BE2C (cell line): ENCODE data around the gene DNAJC17.

Experiments
- DNase-seq: peaks from one replicate; pipeline ENCODE4 v3.0.0-alpha.2; 2020
- H3K27me3 ChIP-seq: fragments of 250-450 bp; sonication (Bioruptor Pico); 2 replicates; pipeline ENCODE4 v1.5.1; 2020; ENCODE audit warnings: mild to moderate bottlenecking
- H3K36me3 ChIP-seq: fragments of 250-450 bp; sonication (Bioruptor Pico); 2 replicates; pipeline ENCODE4 v1.5.1; 2020; ENCODE audit warnings: mild to moderate bottlenecking
- H3K4me1 ChIP-seq: fragments of 250-450 bp; sonication (Bioruptor Pico); 2 replicates; pipeline ENCODE4 v1.5.1; 2020
- H3K4me3 ChIP-seq: 2 replicates; pipeline ENCODE4 v1.5.1; 2011; ENCODE audit warnings: low read depth, low read length
- H3K9me3 ChIP-seq: fragments of 250-450 bp; sonication (Bioruptor Pico); 2 replicates; pipeline ENCODE4 v1.5.1; 2020
- TF ChIP-seq, protein P1 (sequence below): IDR thresholded peaks from 2 replicates; pipeline ENCODE4 v1.5.1; 2012; ENCODE audit warnings: mild to moderate bottlenecking, low read depth, low read length

The DNAJC17 gene

DNA sequence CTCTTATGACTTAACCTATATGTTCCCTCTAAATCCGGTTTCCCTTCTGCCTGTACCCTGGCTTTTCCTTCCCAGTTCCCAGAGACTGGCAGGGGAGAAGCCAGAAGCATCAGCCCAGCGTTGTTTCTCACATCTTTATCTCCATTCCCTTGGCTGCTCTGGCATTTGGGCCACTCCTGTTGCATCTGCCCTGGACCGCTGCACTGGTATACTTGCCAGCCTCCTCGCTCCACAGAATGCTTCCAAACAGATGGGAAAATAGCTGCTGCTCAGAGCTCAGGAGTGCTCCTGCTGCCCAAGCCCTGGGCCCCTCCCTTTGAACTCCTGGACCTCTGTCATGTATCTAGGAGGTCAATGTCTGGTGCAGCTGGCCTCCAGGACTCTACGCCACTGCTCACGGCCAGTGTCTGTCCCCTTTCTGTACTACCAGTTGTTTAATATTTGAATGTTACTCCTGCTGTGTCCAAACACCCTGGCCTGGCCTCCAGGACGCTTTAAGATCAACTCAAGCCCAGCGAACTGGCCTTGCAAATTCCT, 43.4 kb upstream of the DNAJC17 start:
- Histone ChIP-seq H3K4me1 (peaks cover 4% of the 10 kb centered on the region; the same call in 1 of the 2 replicates), H3K27me3 (no peaks in the 10 kb centered on the region), H3K36me3 (no peaks in the 10 kb centered on the region), H3K4me3 (no peak overlapping the region), H3K9me3 (no peaks in the 10 kb centered on the region)
- TF ChIP-seq, protein P1, sequence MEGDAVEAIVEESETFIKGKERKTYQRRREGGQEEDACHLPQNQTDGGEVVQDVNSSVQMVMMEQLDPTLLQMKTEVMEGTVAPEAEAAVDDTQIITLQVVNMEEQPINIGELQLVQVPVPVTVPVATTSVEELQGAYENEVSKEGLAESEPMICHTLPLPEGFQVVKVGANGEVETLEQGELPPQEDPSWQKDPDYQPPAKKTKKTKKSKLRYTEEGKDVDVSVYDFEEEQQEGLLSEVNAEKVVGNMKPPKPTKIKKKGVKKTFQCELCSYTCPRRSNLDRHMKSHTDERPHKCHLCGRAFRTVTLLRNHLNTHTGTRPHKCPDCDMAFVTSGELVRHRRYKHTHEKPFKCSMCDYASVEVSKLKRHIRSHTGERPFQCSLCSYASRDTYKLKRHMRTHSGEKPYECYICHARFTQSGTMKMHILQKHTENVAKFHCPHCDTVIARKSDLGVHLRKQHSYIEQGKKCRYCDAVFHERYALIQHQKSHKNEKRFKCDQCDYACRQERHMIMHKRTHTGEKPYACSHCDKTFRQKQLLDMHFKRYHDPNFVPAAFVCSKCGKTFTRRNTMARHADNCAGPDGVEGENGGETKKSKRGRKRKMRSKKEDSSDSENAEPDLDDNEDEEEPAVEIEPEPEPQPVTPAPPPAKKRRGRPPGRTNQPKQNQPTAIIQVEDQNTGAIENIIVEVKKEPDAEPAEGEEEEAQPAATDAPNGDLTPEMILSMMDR: no peak
- no peak for DNase-seq

DNA sequence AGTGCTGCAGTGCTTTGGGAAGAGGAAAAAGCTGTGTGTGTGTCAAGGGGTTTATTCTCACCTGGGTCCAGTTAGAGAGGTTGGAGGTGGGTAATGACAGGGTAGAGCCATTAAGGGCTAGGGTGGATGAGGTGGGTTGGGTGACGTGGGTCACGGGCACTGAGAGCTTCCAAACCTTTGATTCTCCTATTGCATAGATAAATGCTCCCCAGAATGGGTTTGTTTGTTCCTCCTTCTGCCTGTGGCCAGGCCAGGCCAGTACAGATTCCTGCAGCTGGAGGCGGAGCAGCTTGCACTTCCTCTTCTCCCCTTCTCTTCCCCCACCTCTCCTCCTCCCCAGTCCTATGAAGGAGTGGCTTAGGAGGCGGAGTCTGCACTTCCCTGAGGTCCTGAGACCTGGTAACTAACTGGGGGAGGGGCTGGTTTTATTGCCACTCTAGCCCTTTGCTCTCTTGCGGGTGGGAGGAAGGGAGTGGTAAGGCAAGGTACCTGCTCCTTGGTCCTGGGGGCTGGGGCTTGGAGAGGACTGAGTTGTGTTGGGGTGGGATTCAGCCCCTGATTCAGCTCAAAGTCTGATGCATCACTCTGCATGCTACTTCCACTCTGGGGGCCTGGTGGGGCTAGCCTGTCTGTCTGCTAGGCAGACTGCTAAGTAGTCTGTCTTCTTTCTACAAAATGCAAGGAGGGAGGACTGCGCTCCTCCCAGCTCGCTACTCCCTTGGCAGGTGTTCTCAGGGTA, 40.1 kb upstream of the DNAJC17 start:
- no peaks in the 10 kb centered on the region for H3K9me3 ChIP-seq
- peaks cover 4% of the 10 kb centered on the region; the same call in 1 of the 2 replicates for H3K4me1 ChIP-seq
- TF ChIP-seq, protein P1: no peak
- peaks cover 22% of the 10 kb centered on the region for H3K27me3 ChIP-seq
- no peak overlapping the region for H3K4me3 ChIP-seq
- H3K36me3 ChIP-seq: no peaks in the 10 kb centered on the region
- DNase-seq: peak; percentile 56

DNA sequence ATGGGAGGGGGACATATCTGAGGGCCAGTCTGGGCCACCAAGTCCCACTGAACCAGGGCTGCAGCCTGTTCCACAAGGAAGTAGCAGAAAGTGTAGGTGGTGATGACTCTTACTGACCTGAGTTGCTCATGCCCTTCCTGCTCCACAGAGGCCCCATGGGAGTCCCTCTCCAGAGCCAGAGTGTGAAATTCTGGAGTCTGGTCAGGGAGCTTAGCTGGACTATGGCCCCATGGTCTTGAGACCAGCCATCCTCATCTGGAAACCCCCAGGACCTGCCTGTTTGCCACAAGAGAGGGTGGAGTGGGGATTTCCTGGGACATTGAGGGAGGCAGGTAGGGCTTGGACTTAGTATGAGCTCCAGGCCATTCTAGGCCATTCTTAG, 39.6 kb upstream of the DNAJC17 start:
- TF ChIP-seq, protein P1: no peak
- no peak for DNase-seq
- Histone ChIP-seq H3K9me3 (no peaks in the 10 kb centered on the region), H3K27me3 (peaks cover 22% of the 10 kb centered on the region), H3K4me1 (peaks cover 4% of the 10 kb centered on the region; the same call in 1 of the 2 replicates), H3K36me3 (no peaks in the 10 kb centered on the region), H3K4me3 (no peak overlapping the region)

DNA sequence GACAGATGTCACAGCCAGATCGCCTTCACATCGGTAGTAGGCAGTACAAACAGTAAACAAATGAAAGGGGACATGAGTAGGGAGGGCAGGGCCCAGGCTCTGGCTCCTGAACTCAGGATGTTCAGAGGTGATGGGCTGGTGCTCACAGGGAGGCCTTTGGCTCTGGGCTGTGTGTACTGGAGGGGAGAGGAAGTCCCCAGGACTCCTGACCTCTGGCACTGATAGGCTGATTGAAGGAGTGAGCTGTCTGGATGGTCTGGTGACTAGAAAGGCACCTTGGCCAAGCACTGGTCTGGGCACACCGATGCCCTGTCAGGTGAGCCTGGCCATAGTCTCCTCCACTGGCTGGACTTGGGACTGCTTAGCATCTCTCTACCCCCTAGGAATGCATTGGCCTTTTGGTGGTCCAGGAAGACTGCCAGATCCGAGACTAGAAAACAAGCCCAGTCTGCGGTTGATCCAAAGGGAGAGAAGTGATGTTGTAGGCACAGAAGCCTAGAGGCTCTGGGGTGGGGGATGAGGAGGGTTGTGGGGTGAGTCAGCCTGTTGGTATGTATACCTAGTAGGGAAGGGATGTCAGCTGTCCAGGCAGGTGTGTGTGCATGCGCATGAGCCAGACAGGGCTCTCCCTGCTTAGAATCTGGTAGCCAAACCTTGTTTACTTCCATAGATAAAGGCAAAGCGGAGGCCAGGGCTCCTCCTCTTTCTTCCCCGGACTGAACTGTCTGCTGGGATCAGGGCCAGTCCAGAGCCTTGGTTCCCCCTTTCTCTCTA, 38.4 kb upstream of the DNAJC17 start:
- H3K36me3 ChIP-seq: no peaks in the 10 kb centered on the region
- no peak for DNase-seq
- H3K4me1 ChIP-seq: peaks cover 4% of the 10 kb centered on the region; the same call in 1 of the 2 replicates
- H3K9me3 ChIP-seq: no peaks in the 10 kb centered on the region
- no peak overlapping the region for H3K4me3 ChIP-seq
- H3K27me3 ChIP-seq: peaks cover 22% of the 10 kb centered on the region
- TF ChIP-seq, protein P1: no peak

DNA sequence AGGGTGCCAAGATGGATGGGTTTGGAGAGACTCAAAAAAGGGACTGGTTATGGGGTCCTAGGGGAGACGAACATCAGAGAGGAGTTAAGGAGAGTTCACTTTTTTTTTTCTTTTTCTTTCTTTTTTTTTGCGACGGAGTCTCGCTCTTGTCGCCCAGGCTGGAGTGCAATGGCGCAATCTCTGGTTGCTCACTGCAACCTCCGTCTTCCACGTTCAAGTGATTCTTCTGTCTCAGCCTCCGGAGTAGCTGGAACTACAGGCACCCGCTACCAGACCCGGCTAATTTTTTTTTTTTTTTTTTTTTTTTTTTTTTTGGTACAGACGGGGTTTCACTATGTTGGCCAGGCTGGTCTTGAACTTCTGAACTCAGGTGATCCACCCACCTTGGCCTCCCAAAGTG, 37.8 kb upstream of the DNAJC17 start:
- H3K27me3 ChIP-seq: peaks cover 22% of the 10 kb centered on the region
- H3K4me1 ChIP-seq: peaks cover 4% of the 10 kb centered on the region
- H3K36me3 ChIP-seq: no peaks in the 10 kb centered on the region
- TF ChIP-seq, protein P1: no peak
- DNase-seq: no peak
- no peaks in the 10 kb centered on the region for H3K9me3 ChIP-seq
- no peak overlapping the region for H3K4me3 ChIP-seq

DNA sequence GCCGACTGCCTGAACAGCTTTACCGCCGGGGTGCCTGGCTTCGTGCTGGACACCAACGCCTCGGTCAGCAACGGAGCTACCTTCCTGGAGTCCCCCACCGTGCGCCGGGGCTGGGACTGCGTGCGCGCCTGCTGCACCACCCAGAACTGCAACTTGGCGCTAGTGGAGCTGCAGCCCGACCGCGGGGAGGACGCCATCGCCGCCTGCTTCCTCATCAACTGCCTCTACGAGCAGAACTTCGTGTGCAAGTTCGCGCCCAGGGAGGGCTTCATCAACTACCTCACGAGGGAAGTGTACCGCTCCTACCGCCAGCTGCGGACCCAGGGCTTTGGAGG, 37.4 kb upstream of the DNAJC17 start:
- H3K27me3 ChIP-seq: peaks cover 22% of the 10 kb centered on the region
- H3K36me3 ChIP-seq: no peaks in the 10 kb centered on the region
- TF ChIP-seq, protein P1: no peak
- peaks cover 4% of the 10 kb centered on the region for H3K4me1 ChIP-seq
- H3K9me3 ChIP-seq: no peaks in the 10 kb centered on the region
- H3K4me3 ChIP-seq: no peak overlapping the region
- no peak for DNase-seq
